RKO (cell line): Measurements from ENCODE around the gene CCDC3.

ENCODE experiments used
- DNase-seq: peaks from one replicate; pipeline ENCODE4 v3.0.0-alpha.2; 2016; ENCODE audit warnings: low spot score

CCDC3 gene

DNA sequence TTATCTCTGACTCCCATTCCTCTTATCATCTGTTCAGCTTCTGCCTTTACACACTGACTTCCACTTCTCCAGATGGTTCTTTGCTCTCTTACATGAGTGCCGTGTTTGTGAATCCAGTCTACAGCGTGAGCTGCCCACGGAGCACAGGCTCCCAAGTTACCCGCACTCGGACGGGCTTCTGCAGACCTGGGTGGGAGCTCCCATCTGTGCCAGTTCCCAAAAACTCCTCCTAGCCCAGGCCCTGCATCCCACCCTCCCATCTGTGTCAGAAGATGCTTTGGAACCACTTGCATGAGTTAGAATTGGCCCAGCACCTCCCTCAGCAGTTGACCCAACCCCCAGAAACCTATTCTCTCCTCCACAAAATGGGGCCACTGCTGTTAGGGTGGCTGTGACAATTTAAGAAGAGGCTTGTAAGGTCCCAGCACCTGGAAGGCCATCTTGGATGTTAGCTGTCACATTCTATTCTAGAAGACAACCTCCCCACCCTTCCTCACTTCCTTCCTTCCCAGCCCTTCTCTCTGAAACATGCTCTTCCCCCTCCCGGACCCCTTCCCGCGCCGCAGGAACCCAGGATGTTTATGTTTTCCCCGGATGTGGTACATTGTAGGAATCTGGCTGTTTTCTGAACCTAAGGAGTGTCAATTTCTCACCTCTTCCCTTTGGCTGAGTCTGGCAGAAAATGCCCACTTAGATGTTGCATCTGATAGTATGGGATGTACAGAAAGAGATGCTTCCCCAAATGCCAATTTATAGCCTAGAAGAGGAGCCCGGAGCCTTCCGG lies 79.2 kb downstream of the CCDC3 start:
- no peak for DNase-seq

DNA sequence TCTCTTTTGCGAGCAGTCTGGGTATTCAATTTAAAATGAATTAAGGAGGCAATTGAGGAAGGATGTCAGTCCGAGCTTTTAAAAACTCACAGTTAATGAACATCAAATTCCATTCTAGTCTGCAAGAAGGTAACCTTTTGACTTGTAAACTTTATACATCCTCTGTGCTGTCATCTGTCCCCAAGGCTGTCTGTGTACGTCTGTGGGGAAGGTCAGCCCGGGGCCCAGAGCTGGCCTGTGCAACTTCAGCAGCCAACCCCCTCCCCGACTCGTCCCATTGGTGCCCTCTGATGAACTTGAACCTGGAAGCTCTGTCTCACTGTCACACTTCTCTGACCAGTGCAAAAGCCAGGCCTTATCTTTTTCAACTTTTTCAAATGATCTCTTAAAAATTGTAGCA lies 80.3 kb downstream of the CCDC3 start:
- no peak for DNase-seq

- DNase-seq, result no peak
Measured at GRCh38 chr10:12919574-12919973, 81.9 kb downstream of the CCDC3 start.

- DNase-seq, result no peak
Measured at GRCh38 chr10:12916587-12916986, 84.9 kb downstream of the CCDC3 start.

DNA sequence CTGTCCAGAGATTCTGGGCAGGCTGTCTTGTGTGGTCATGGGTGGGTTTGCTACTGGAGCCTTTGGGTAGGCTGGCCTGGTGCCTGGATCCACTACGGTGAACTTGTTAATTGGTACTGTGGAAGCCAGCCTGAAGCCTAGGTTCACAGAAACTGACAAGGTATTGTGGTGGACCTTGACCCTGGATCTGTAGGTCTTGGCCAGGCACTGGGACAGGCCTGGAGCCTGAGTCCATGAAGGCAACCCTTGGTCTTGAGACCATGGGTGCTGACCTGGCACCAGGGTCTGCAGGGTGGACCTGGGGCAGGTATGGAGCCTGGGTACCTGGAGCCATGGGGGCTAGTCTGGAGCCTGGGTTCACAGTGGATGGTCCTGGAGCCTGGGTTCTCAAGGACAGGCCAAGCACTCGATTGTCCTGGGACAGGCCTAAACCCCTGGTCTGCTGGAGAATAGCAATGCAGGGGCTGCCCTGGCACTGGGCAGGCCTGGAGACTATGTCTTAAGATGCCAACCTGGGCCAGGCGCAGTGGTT lies 85.8 kb downstream of the CCDC3 start:
- DNase-seq, result no peak

DNA sequence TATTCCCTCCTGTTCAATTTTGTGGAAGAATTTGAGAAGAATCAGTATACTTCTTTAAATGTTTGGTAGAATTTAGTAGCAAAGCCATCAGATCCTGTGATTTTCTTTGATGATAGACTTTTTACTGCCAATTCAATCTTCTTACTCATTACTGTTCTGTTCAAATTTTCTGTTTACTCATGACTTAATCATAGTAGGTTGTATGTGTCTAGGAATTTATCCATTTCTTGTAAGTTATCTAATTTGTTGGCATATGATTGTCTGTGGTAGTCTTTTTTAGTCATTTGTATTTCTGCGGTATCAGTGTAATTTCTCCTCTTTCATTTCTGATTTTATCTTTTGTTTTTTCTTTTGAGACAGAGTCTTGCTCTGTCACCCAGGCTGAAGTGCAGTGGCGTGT lies 87.4 kb downstream of the CCDC3 start:
- DNase-seq, result peak; percentile 36

DNA sequence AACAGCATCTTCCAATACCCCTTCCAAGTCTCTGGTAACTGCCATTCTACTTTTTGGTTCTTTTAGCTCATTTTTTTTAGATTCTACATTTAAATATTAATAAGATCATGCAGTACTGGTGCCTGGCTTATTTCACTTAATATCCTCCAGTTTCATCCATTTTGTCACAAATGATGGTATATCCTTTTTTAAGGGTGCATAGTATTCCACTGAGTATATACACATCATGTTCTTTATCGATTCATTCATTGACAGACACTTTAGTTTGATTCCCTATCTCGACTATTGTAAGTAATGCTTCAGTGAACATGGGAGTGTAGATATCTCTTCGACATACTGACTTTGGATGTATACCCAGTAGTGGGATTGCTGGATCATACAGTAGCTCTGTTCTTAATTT lies 89.7 kb downstream of the CCDC3 start:
- DNase-seq, result no peak

DNA sequence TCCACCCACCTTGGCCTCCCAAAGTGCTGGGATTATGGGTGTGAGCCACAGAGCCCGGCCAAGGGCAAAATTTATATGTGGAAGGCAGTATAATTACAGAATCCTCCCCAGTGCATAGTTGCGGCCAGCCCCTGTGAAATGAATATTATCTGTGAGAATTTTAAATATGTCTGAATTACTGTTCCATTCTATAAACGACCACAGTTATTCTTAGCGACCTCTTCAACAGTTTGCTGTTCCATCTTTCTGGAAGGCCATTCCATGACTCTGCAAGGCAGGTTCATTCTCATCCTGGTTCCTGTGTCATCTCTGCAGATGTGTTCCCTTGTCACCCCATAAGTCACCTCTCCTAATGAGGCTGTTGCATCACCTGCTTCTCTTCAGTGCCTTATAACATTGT lies 90.7 kb downstream of the CCDC3 start:
- DNase-seq, result no peak

DNA sequence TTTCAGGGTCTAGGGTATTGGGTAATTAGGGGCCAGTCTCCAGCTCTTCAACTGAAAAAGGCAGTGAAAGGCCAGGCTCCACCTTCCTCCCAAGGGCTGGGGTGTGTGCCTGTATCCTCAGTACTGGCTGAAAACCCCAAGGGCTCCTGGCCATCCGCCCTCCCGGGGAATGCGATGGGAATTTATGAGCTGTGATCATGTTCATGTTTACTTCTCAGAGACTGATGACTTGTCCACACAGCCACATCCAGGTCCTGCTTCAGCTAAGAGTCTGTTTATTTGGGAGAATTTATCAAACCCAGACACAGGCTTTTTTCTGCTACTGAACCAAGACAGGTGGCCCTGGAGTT lies 91.7 kb downstream of the CCDC3 start:
- no peak for DNase-seq

GRCh38 chr10:12909182-12909835 lies 92.2 kb downstream of the CCDC3 start:
- DNase-seq, result no peak

DNA sequence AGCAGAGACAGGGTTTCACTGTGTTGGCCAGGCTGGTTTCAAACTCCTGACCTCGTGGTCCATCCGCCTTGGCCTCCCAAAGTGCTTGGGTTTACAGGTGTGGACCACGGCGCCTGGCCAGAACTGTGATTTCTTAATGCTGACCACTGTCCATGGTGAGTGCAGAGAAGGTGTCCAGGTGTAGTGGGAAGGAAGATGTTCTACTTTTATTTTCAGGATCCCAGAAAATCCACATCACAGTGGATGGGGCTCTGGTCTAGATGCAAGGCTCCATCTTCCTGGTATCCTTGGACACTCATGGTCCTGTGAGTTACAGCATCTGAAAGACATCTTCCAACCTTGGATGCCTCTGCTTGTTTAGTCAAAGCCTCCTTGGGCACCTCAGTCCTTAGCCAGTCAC lies 92.7 kb downstream of the CCDC3 start:
- no peak for DNase-seq

DNA sequence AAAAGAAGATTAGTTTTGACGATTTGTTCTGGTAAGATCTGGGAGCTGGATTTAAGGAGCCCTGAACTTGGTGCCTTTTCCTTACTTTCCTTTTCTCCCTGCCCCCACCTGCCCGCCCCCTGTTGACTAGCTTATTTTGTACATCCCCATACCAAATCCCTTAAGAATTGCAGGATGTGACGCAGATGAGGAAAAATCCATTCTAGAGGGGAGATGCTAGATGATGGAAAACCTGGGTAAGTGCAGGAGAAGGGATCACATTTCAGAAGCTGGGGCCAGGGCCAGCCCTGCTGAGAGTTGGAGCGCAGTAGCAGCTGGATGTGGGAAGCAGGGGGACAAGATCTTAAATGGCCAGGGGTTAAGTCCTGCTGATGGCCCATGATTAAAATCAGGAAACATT lies 93.9 kb downstream of the CCDC3 start:
- DNase-seq, result no peak

GRCh38 chr10:12906051-12906541 lies 95.4 kb downstream of the CCDC3 start:
- no peak for DNase-seq

DNA sequence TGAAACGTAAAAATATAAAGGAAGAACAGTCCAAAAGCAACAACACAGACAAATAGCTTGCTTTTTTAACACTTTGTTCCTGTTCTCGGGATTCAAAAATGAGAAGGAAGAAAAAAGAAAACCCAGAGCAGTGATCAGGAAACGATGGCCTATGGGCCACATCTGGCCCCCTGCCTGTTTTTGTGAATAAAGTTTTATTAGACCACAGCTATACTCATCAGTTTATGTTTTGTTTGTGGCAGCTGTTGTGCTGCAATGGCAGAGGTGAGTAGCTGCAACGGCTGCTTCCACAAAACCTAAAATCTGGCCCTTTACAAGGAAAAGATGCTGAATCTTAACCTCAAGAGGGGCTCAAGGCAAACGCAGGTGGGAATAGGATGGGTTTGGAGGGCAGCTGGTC lies 96.4 kb downstream of the CCDC3 start:
- DNase-seq, result no peak

- no peak for DNase-seq
Measured at GRCh38 chr10:12902851-12903358, 98.6 kb downstream of the CCDC3 start.

DNA sequence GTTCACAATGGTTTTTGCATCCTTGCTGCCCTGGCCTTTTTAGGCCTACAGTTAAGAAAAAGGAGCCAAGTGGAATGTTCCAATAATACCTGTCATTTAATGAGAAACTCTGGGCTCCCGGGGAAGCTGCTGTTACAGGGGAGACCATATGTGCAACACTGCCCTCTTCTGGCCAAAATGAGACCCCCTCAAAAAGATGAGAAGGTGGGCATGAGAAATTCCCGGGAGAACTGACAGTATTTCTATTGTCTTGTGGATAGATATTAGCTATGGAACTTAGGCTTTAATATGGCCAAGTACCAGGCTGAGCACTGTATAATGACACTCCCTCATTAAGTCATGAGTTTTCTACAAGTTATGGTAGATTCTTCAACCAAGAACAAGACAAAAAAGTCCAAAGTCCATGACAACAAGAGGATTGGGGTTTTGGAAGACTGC lies 99.4 kb downstream of the CCDC3 start:
- peak; percentile 62 for DNase-seq

GRCh38 chr10:12899546-12899945 lies 102.0 kb downstream of the CCDC3 start:
- no peak for DNase-seq

GRCh38 chr10:12898271-12898670 lies 103.2 kb downstream of the CCDC3 start:
- DNase-seq, result no peak

DNA sequence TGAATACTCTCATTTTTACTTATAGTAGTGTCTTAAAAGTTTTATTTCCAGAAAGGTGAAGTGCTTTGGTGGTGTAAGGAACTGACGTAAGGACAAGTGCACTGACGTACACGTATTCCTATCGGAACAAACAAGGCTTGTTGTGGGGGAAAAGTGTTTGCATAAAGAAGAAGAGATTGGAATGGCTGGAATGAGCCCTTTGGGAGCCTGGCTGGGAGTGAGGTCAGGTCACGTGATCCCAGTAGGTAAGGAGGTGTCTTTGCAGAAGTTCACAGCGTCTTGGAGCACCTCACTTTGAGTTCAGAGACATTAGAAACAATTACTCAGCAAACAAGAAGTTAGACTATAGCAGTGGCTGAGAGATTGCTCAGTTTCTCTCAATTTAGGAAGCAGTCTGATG lies 104.2 kb downstream of the CCDC3 start:
- DNase-seq, result no peak

GRCh38 chr10:12896251-12896650 lies 105.3 kb downstream of the CCDC3 start:
- DNase-seq, result no peak

GRCh38 chr10:12892924-12893323 lies 108.6 kb downstream of the CCDC3 start:
- no peak for DNase-seq

GRCh38 chr10:12890958-12891357 lies 110.6 kb downstream of the CCDC3 start:
- DNase-seq, result no peak

GRCh38 chr10:12888470-12888869 lies 113.0 kb downstream of the CCDC3 start:
- no peak for DNase-seq
